GM23338 (cell line): ENCODE data around the gene DGLUCY. TPM values are rescaled to one million over a fixed set of nuclear protein-coding genes. Genes with fewer than 3 reads are reported as not detected.

ENCODE experiments used
- ATAC-seq: fragments of 200-7000 bp; cut with Tn5 transposase; 3 replicates; pipeline ENCODE4 v1.9.1; 2020
- DNase-seq: peaks from one replicate; pipeline ENCODE4 v3.0.0-alpha.2; 2015; ENCODE audit warnings: low spot score
- H2AFZ ChIP-seq: fragments of 200-600 bp; sonication (generic); 2 replicates; pipeline ENCODE4 v1.8.0; 2016; ENCODE audit warnings: antibody characterized with exemption, mild to moderate bottlenecking, moderate library complexity
- H3F3A ChIP-seq: fragments of 200-600 bp; sonication (generic); replicated peaks from 2 replicates; pipeline ENCODE4 v1.8.0; 2017; ENCODE audit warnings: antibody characterized with exemption, mixed run types, low read depth
- H3K27ac ChIP-seq: fragments of 200-600 bp; sonication (generic); 2 replicates; pipeline ENCODE4 v1.6.1; 2016; ENCODE audit warnings: low read depth
- H3K27me3 ChIP-seq: fragments of 200-600 bp; sonication (generic); 2 replicates; pipeline ENCODE4 v1.8.0; 2016; ENCODE audit warnings: mild to moderate bottlenecking, mixed run types, moderate library complexity; ENCODE audit not compliant: insufficient read depth
- H3K36me3 ChIP-seq: fragments of 200-600 bp; sonication (generic); 2 replicates; pipeline ENCODE4 v1.8.0; 2016; ENCODE audit warnings: mild to moderate bottlenecking; ENCODE audit not compliant: insufficient read depth
- H3K4me1 ChIP-seq: fragments of 200-600 bp; sonication (generic); 2 replicates; pipeline ENCODE4 v1.8.0; 2016; ENCODE audit warnings: mild to moderate bottlenecking, moderate library complexity; ENCODE audit not compliant: insufficient read depth
- H3K4me2 ChIP-seq: fragments of 200-600 bp; sonication (generic); 2 replicates; pipeline ENCODE4 v1.7.1; 2017; ENCODE audit warnings: mixed run types
- H3K4me3 ChIP-seq: fragments of 200-600 bp; sonication (generic); 2 replicates; pipeline ENCODE4 v1.6.1; 2016; ENCODE audit warnings: mixed run types
- H3K79me2 ChIP-seq: fragments of 200-600 bp; sonication (generic); replicated peaks from 2 replicates; pipeline ENCODE4 v1.8.0; 2017; ENCODE audit warnings: mild to moderate bottlenecking; ENCODE audit not compliant: insufficient read depth
- H3K9me2 ChIP-seq: fragments of 200-600 bp; sonication (generic); 2 replicates; pipeline ENCODE4 v1.8.0; 2017; ENCODE audit not compliant: insufficient read depth
- H4K20me1 ChIP-seq: fragments of 200-600 bp; sonication (generic); replicated peaks from 2 replicates; pipeline ENCODE4 v1.8.0; 2017; ENCODE audit warnings: mild to moderate bottlenecking; ENCODE audit not compliant: insufficient read depth
- H3K27ac Mint-ChIP-seq: 2 replicates; pipeline ENCODE4 v1.8.0; 2020; ENCODE audit warnings: inconsistent platforms, mild to moderate bottlenecking, moderate library complexity, mixed read lengths
- H3K27me3 Mint-ChIP-seq: 3 replicates; pipeline ENCODE4 v1.8.0; 2022; ENCODE audit warnings: low read depth, mild to moderate bottlenecking, moderate library complexity, mixed read lengths, inconsistent platforms; ENCODE audit not compliant: insufficient read depth, poor library complexity
- H3K36me3 Mint-ChIP-seq: 3 replicates; pipeline ENCODE4 v1.8.0; 2021; ENCODE audit warnings: low read depth, mild to moderate bottlenecking, inconsistent platforms, moderate library complexity, mixed read lengths
- H3K4me1 Mint-ChIP-seq: 3 replicates; pipeline ENCODE4 v1.8.0; 2020; ENCODE audit warnings: mild to moderate bottlenecking, inconsistent platforms, mixed read lengths
- H3K4me3 Mint-ChIP-seq: 3 replicates; pipeline ENCODE4 v1.8.0; 2021; ENCODE audit warnings: moderate library complexity, mild to moderate bottlenecking, inconsistent platforms, mixed read lengths
- H3K9me3 Mint-ChIP-seq: 3 replicates; pipeline ENCODE4 v1.8.0; 2020; ENCODE audit warnings: moderate library complexity, mild to moderate bottlenecking, inconsistent platforms, mixed read lengths
- CREB1 ChIP-seq: fragments of 250-450 bp; sonication (Bioruptor Pico); IDR thresholded peaks from 2 replicates; pipeline ENCODE4 v1.5.0; 2020; ENCODE audit warnings: low read depth, mild to moderate bottlenecking, moderate library complexity
- ETS1 ChIP-seq: IDR thresholded peaks from 2 replicates; pipeline ENCODE4 v1.6.1; 2016; ENCODE audit warnings: antibody characterized with exemption
- EZH2 ChIP-seq: fragments of 200-600 bp; sonication (generic); IDR thresholded peaks from one replicate; pipeline ENCODE4 v1.8.0; 2017; ENCODE audit warnings: antibody characterized with exemption, mild to moderate bottlenecking, low read depth; ENCODE audit not compliant: unreplicated experiment
- EZH2phosphoT487 ChIP-seq: fragments of 200-600 bp; sonication (generic); IDR thresholded peaks from one replicate; pipeline ENCODE4 v1.8.1; 2018; ENCODE audit warnings: antibody characterized with exemption; ENCODE audit not compliant: unreplicated experiment
- JUNB ChIP-seq: IDR thresholded peaks from one replicate; pipeline ENCODE4 v1.6.1; 2016; ENCODE audit warnings: antibody characterized with exemption; ENCODE audit not compliant: unreplicated experiment
- REST ChIP-seq: IDR thresholded peaks from one replicate; pipeline ENCODE4 v1.6.1; 2018; ENCODE audit warnings: antibody characterized with exemption; ENCODE audit not compliant: unreplicated experiment
- STAT1 ChIP-seq: IDR thresholded peaks from one replicate; pipeline ENCODE4 v1.6.1; 2016; ENCODE audit warnings: antibody characterized with exemption; ENCODE audit not compliant: unreplicated experiment
- ZNF114 ChIP-seq: fragments of 250-450 bp; sonication (Bioruptor Pico); IDR thresholded peaks from 2 replicates; pipeline ENCODE4 v1.5.0; 2020; ENCODE audit warnings: mild to moderate bottlenecking, moderate library complexity
- polyA plus RNA-seq: library from polyadenylated mRNA; unstranded; fragments of >200 nt; fragmentation: Nextera tagmentation; extraction: Ambion mirVana; gene quantifications from 2 replicates; pipeline ENCODE4 v1.2.1, GENCODE V29; 2016
- total RNA-seq: library from RNA; depleted of rRNA; stranded (reverse); fragments of >200 nt; shearing (Covaris generic); gene quantifications from 2 replicates; pipeline ENCODE4 v1.2.3, GENCODE V29; 2014
- TF ChIP-seq, protein P1 (sequence below), 2 experiments: fragments of 200-600 bp in 1 of 2; sonication (generic) in 1 of 2; conservative IDR thresholded peaks; 2 replicates each; pipeline versions ENCODE4 v1.5.1 to v1.6.1; 2016 to 2017; ENCODE audit warnings: antibody characterized with exemption in 2 of 2, low read depth in 2 of 2, mild to moderate bottlenecking in 2 of 2, moderate library complexity in 1 of 2

The DGLUCY gene
- total and polyA plus RNA-seq, 2 experiments from 2014 or later = 14.6 to 31.6 TPM

DNA sequence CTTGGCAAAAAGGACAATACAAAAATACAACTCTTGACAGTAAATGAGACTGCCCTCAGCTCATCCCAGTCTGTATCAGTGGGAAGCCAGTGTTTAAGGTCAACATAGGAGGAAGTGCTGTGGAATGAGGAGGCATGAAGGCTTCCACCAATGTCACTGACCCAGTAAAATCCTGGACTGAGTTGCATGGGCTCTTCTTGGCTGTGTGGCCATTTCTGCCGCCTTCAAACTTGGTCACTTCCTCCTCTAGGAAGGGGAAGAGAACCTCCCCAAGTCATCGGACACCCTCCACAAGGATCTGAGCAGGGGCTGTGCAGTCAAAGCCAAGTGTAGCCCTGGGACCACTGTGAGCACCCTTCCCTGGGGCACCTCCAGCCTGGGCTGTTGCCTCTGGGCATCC, 118.7 kb downstream of the DGLUCY start:
- peaks cover 23% of the 10 kb centered on the region for H3K36me3 Mint-ChIP-seq
- H2AFZ ChIP-seq = no peak overlapping the region
- H3F3A ChIP-seq = no peaks in the 10 kb centered on the region
- no peaks in the 10 kb centered on the region for H3K27me3 ChIP-seq
- peaks cover 24% of the 10 kb centered on the region for H3K9me3 Mint-ChIP-seq
- ATAC-seq = no peak
- peaks cover 5% of the 10 kb centered on the region; the same call in 1 of the 2 replicates for H3K9me2 ChIP-seq
- no peak overlapping the region for H3K27ac ChIP-seq
- H3K4me1 Mint-ChIP-seq = peaks cover 14% of the 10 kb centered on the region
- H3K4me3 Mint-ChIP-seq = no peak overlapping the region
- H3K79me2 ChIP-seq = no peaks in the 10 kb centered on the region
- H3K27ac Mint-ChIP-seq = no peak overlapping the region
- no peak overlapping the region for H3K4me2 ChIP-seq
- no peak overlapping the region for H3K4me3 ChIP-seq
- no peaks in the 10 kb centered on the region for H3K36me3 ChIP-seq
- DNase-seq = no peak
- H3K27me3 Mint-ChIP-seq = peaks cover 10% of the 10 kb centered on the region
- H4K20me1 ChIP-seq = no peaks in the 10 kb centered on the region
- peaks cover 13% of the 10 kb centered on the region; the same call in 1 of the 2 replicates for H3K4me1 ChIP-seq
- TF ChIP-seq ETS1 (no peak), STAT1 (no peak), REST (no peak), CREB1 (CRISPR knock-in tag) (no peak), EZH2 (no peak), JUNB (no peak), EZH2phosphoT487 (no peak), ZNF114 (CRISPR knock-in tag) (no peak)
- TF ChIP-seq, protein P1, sequence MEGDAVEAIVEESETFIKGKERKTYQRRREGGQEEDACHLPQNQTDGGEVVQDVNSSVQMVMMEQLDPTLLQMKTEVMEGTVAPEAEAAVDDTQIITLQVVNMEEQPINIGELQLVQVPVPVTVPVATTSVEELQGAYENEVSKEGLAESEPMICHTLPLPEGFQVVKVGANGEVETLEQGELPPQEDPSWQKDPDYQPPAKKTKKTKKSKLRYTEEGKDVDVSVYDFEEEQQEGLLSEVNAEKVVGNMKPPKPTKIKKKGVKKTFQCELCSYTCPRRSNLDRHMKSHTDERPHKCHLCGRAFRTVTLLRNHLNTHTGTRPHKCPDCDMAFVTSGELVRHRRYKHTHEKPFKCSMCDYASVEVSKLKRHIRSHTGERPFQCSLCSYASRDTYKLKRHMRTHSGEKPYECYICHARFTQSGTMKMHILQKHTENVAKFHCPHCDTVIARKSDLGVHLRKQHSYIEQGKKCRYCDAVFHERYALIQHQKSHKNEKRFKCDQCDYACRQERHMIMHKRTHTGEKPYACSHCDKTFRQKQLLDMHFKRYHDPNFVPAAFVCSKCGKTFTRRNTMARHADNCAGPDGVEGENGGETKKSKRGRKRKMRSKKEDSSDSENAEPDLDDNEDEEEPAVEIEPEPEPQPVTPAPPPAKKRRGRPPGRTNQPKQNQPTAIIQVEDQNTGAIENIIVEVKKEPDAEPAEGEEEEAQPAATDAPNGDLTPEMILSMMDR (conservative IDR thresholded peaks at IDR 0.05; ENCODE audit: low read depth in 2 of 2) = no peak
